ENCODE measurements around the gene TPH2. TPM values are rescaled to one million over a fixed set of nuclear protein-coding genes. Genes with fewer than 3 reads are reported as not detected.
A peak's percentile ranks its signal among the peaks of the same experiment; 100 is the strongest.

TPH2 gene
- total and polyA plus RNA-seq, 9 of the 15 experiments (the other 6 are each of a cell fraction or from before 2014, with no cell fraction given), result 0.06 to 0.28 (median 0.14) TPM; not detected in 4

- no peak for TF ChIP-seq MBD1 (CRISPR knock-in tag; IDR thresholded peaks at IDR 0.05)
- TF ChIP-seq ZNF76 (CRISPR knock-in tag; IDR thresholded peaks at IDR 0.05; ENCODE audit: borderline replicate concordance), result no peak
- TF ChIP-seq BCLAF1 (IDR thresholded peaks at IDR 0.05; ENCODE audit: borderline replicate concordance in 1 of 2, control insufficient read depth in 1 of 2, low read depth in 2 of 2, low read length in 1 of 2), result no peak
- TF ChIP-seq ZNF707 (CRISPR knock-in tag; conservative IDR thresholded peaks at IDR 0.05), result no peak
- no peak for TF ChIP-seq ELF1 (tag; IDR thresholded peaks at IDR 0.05)
- peak; percentile 55 for TF ChIP-seq SMC3 (conservative IDR thresholded peaks at IDR 0.05; ENCODE audit: insufficient read depth, low read depth, low read length)
- TF ChIP-seq PBX2 (CRISPR knock-in tag; IDR thresholded peaks at IDR 0.05; ENCODE audit: low read depth), result no peak
- TF ChIP-seq PBX2 (tag; conservative IDR thresholded peaks at IDR 0.05; ENCODE audit: low read depth), result 0 out of 2 replicates have a peak, but pooled peaks have one; percentile 13
- no peak for TF ChIP-seq RNF2 (IDR thresholded peaks at IDR 0.05)
- TF ChIP-seq REST (IDR thresholded peaks at IDR 0.05; ENCODE audit: borderline replicate concordance), result peak; percentile 42; the same call in 1 of the 2 replicates
- no peak for TF ChIP-seq REST (CRISPR knock-in tag; IDR thresholded peaks at IDR 0.05; ENCODE audit: low read depth)
Measured at GRCh38 chr12:72017054-72017651, 78.5 kb downstream of the TPH2 start (continued).

Measured in K562 (cell line).